Spleen (tissue), 7 donors: ENCODE results near the gene MALT1.

Source experiments
- CTCF ChIP-seq, 11 experiments: fragments of 200-600 bp in 7 of 11; fragments of 450-650 bp in 4 of 11; sonication (generic) in 4 of 11; IDR thresholded peaks in 8 of 11; conservative IDR thresholded peaks in 3 of 11; 1 replicate in 7 of 11; 2 replicates in 4 of 11; pipeline versions ENCODE4 v1.4.0 to v1.8.0; 2016 to 2021; ENCODE audit warnings: antibody characterized with exemption in 11 of 11, inconsistent platforms in 4 of 11, mild to moderate bottlenecking in 1 of 11
- POLR2A ChIP-seq, 3 donors: fragments of 450-650 bp; IDR thresholded peaks; one replicate each; pipeline ENCODE4 v1.5.1; 2017; ENCODE audit warnings: antibody characterized with exemption in 3 of 3, mild to moderate bottlenecking in 1 of 3
- POLR2AphosphoS5 ChIP-seq, 3 donors: sonication (generic); formaldehyde crosslinking; IDR thresholded peaks; one replicate each; pipeline ENCODE4 v1.5.1; 2017; ENCODE audit warnings: antibody characterized with exemption in 3 of 3
- donor health status: DM: no; HTN: no; CAD: no; lungs with moderate emphysema.
- donor health status: DM: no; HTN: no; CAD: no.
- donor health status: DM: no; HTN: no; CAD: no.

GRCh38 chr18:58646334-58646862, 24.9 kb upstream of the MALT1 start:
- no peak for TF ChIP-seq CTCF (IDR thresholded peaks at IDR 0.05 in 8 of 11, conservative IDR thresholded peaks at IDR 0.05 in 3 of 11)
- TF ChIP-seq POLR2A (IDR thresholded peaks at IDR 0.05), result no peak
- TF ChIP-seq POLR2AphosphoS5 (IDR thresholded peaks at IDR 0.05), result no peak
